GM19351 (cell line): Measurements from ENCODE around the gene PIGL.
A peak's percentile ranks its signal among the peaks of the same experiment; 100 is the strongest.
"Not testable (repeated sequence)": the region's sequence is repeated elsewhere in the genome, so short reads cannot be mapped to it uniquely, and the experiment has no call there.

Experiments
- ATAC-seq: cut with Tn5 transposase; IDR thresholded peaks from one replicate; pipeline ENCODE4 v1.9.1; 2021; ENCODE audit warnings: mild to moderate bottlenecking, moderate library complexity; ENCODE audit not compliant: unreplicated experiment

PIGL gene

GRCh38 chr17:16273499-16273898 is 56.5 kb downstream of the PIGL start:
- no peak for ATAC-seq

- ATAC-seq = no peak
Observed at GRCh38 chr17:16273929-16274339, 56.9 kb downstream of the PIGL start.

GRCh38 chr17:16275024-16275423 is 58.0 kb downstream of the PIGL start:
- ATAC-seq = no peak

GRCh38 chr17:16277163-16277562 is 60.2 kb downstream of the PIGL start:
- ATAC-seq = no peak

DNA sequence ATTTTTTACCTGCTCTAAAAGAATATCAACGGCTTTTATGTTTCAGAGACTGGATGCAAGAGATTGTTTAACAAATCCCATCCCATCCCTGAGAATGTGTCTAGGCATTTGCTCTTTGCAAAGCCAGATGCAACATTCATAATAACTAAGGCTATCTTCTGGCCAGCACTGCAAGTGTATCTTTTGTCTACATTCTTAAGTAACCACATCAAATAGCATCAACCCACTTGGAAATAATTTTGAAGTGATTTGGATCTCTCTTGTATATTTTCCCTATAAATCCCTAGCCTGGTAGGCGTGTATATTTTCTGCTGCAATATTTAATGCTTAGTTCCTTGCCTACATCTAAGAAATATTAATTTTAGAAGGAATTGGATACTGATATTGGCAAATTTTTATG is 64.3 kb downstream of the PIGL start:
- ATAC-seq = no peak

- ATAC-seq = no peak
Observed at GRCh38 chr17:16282522-16282921, 65.5 kb downstream of the PIGL start.

DNA sequence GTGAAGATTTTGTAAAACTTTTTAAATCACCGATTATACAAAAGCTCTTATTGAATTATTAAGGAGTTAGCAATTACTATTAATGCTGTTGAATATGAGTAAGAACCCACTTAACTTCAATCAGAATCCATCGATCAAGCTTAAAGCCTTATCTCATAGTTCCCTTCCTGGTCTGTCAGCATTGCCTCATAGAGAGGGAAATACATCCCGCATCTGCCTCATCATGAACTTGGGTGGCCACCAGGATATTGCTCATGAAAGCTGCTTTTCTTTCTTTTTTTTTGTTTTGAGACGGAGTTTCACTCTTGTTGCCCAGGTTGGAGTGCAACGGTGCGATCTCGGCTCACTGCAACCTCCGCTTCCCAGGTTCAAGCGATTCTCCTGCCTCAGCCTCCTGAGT is 66.7 kb downstream of the PIGL start:
- ATAC-seq = no peak

GRCh38 chr17:16285646-16286008 is 68.6 kb downstream of the PIGL start:
- no peak for ATAC-seq

- peak; percentile 86 for ATAC-seq
Observed at GRCh38 chr17:16286009-16286946, 69.3 kb downstream of the PIGL start.

- ATAC-seq = no peak
Observed at GRCh38 chr17:16286947-16287562, 70.0 kb downstream of the PIGL start.

- no peak for ATAC-seq
Observed at GRCh38 chr17:16287563-16288027, 70.6 kb downstream of the PIGL start.

GRCh38 chr17:16288860-16289571 is 72.0 kb downstream of the PIGL start:
- ATAC-seq = no peak

- ATAC-seq = no peak
Observed at GRCh38 chr17:16293931-16294330, 76.9 kb downstream of the PIGL start.

GRCh38 chr17:16294560-16294959 is 77.5 kb downstream of the PIGL start:
- no peak for ATAC-seq

GRCh38 chr17:16296072-16296471 is 79.1 kb downstream of the PIGL start:
- not testable (repeated sequence) for ATAC-seq

DNA sequence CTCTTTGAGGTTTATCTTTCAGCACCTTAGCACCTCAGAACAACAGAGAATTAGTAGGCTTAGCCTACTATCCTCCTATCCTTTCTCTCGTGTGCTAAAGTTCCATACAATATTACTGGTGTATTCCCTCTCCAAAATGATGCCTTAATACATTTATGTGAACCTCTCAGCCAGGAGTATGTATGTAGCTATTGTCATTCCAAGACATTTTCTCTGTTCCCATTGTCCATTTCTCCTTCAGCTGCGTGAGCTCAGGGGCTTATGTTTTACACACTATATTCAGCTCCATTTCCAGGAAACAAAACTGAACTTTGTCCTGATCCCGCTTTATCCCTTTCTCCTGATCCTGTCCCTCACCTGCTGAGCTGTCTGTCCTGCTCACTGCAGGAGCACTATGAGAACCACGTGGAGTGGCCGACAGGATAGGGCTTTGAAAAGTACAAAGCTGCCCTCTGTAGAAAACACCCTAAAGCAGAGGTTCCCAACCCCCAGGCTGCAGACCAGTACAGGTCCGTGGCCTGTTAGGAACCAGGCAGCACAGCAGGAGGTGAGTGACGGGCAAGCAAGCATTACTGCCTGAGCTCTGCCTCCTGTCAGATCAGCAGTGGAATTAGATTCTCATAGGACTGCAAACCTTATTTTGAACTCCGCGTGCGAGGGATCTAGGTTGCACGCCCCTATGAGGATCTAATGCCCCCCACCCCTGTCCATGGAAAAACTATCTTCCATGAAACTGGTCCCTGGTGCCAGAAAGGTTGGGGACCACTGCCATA is 80.5 kb downstream of the PIGL start:
- ATAC-seq = no peak

DNA sequence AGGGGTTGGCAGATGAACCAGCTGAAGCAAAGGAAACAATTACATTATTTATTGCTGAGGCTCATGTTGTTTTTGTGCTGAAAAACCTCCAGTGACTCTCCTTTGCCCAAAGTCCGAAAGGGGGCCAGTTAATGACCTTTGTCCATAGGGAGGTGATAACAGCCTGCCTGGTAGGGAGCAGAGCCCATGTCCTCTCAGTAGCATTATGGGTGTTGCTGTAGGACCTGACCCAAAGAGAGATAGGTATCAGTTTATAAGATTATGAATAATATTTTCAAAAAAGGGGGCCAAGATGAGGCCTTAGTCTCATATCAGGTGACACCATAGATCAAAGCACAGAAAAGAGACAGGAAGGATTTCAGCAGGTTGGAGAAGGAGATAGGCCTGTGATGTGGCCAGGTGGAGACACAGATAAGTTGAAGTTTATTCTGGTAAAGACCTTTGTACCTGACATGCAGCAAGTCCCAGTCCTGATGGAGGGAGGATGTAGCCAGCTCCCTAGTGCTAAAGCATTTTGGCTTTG is 81.2 kb downstream of the PIGL start:
- ATAC-seq = no peak

- no peak for ATAC-seq
Observed at GRCh38 chr17:16300554-16300953, 83.5 kb downstream of the PIGL start.

DNA sequence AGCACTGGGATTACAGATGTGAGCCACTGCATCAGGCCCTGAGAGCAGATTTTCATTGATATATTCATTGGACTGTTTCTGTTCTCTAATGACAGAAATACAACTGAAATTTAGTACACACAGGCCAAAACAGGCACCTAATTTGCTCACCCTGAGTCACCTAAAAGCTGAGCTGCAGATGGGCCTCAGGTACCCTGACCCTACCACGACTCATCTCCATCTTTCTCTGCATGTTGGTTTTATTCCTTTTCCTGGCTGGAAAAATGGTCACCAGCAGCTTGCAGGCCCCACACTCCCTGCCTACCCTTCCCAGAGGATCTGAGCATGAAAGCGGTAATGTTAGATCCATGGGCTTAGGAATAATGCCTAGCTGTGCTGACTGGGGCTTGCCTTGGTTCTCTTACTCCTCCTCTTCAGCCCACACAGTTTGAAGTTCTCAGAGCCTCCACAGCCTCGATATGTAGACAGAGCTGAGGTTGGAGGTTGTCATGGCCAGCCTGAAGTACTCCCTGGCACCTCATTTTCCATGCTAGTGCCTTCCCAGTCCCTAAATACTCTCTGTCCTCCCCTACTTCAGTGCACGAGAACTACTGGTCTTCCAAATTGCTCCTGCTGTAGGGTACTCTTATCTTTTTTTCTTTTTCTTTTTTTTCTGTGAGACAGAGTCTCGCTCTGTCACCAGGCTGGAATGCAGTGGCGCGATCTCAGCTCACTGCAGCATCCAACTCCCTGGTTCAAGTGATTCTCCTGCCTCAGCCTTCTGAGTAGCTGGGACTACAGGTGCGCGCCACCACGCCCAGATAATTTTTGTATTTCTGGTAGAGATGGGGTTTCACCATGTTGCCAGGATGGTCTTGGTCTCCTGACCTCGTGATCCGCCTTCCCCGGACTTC is 85.2 kb downstream of the PIGL start:
- no peak for ATAC-seq

DNA sequence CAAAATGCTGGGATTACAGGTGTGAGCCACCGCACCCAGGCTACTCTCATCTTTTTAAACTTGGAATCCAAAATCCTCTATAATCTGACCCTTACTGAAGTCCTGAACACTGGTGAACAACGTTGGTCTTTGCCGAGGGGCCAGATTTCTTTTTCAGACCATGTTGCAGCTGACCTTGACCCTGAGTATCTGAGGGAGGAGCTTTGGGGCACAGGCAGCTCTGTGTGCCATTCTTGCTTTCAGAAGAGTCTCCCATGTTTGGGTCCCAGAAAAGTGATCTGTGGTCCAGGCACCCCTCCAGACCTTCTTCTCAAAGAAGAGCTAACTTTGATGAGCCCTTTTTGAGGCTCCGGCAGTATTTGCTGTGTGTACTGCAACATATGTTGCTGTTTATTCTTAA is 85.8 kb downstream of the PIGL start:
- no peak for ATAC-seq
